HG02970 (cell line): ENCODE data around the gene MYO18B.

ENCODE experiments used
- ATAC-seq: cut with Tn5 transposase; IDR thresholded peaks from one replicate; pipeline ENCODE4 v1.9.1; 2021; ENCODE audit warnings: mild to moderate bottlenecking, moderate library complexity, moderate number of reproducible peaks; ENCODE audit not compliant: unreplicated experiment, low FRiP score

Gene MYO18B

GRCh38 chr22:25772288-25772687 is 30.3 kb downstream of the MYO18B start:
- ATAC-seq, result no peak

GRCh38 chr22:25774575-25775026 is 32.6 kb downstream of the MYO18B start:
- ATAC-seq, result no peak

GRCh38 chr22:25775531-25775930 is 33.5 kb downstream of the MYO18B start:
- no peak for ATAC-seq

- ATAC-seq, result no peak
These were observed 35.4 kb downstream of the MYO18B start for GRCh38 chr22:25777411-25777810.

GRCh38 chr22:25777870-25778269 is 35.9 kb downstream of the MYO18B start:
- ATAC-seq, result no peak

GRCh38 chr22:25779426-25779825 is 37.4 kb downstream of the MYO18B start:
- no peak for ATAC-seq

GRCh38 chr22:25779890-25780289 is 37.9 kb downstream of the MYO18B start:
- ATAC-seq, result no peak

- ATAC-seq, result no peak
These were observed 38.7 kb downstream of the MYO18B start for GRCh38 chr22:25780673-25781072.

- ATAC-seq, result no peak
These were observed 39.8 kb downstream of the MYO18B start for GRCh38 chr22:25781801-25782200.

- no peak for ATAC-seq
These were observed 40.8 kb downstream of the MYO18B start for GRCh38 chr22:25782831-25783230.

GRCh38 chr22:25783856-25784255 is 41.9 kb downstream of the MYO18B start:
- ATAC-seq, result no peak

- no peak for ATAC-seq
These were observed 44.2 kb downstream of the MYO18B start for GRCh38 chr22:25786165-25786564.

GRCh38 chr22:25791556-25791955 is 49.6 kb downstream of the MYO18B start:
- no peak for ATAC-seq

GRCh38 chr22:25795478-25795877 is 53.5 kb downstream of the MYO18B start:
- no peak for ATAC-seq

GRCh38 chr22:25797498-25798290 is 55.7 kb downstream of the MYO18B start:
- no peak for ATAC-seq

- ATAC-seq, result no peak
These were observed 58.8 kb downstream of the MYO18B start for GRCh38 chr22:25800766-25801165.

- no peak for ATAC-seq
These were observed 60.0 kb downstream of the MYO18B start for GRCh38 chr22:25802018-25802417.

GRCh38 chr22:25804676-25805075 is 62.7 kb downstream of the MYO18B start:
- no peak for ATAC-seq

GRCh38 chr22:25806579-25806978 is 64.6 kb downstream of the MYO18B start:
- ATAC-seq, result no peak

GRCh38 chr22:25814685-25815084 is 72.7 kb downstream of the MYO18B start:
- ATAC-seq, result no peak

- no peak for ATAC-seq
These were observed 73.6 kb downstream of the MYO18B start for GRCh38 chr22:25815561-25815960.

- ATAC-seq, result no peak
These were observed 74.6 kb downstream of the MYO18B start for GRCh38 chr22:25816522-25817059.
